ENCODE measurements around the gene HOXA10. TPM values are rescaled to one million over a fixed set of nuclear protein-coding genes. Genes with fewer than 3 reads are reported as not detected.

The HOXA10 gene
- total RNA-seq, 1 experiment from 2014 or later, result 19.6 TPM

DNA sequence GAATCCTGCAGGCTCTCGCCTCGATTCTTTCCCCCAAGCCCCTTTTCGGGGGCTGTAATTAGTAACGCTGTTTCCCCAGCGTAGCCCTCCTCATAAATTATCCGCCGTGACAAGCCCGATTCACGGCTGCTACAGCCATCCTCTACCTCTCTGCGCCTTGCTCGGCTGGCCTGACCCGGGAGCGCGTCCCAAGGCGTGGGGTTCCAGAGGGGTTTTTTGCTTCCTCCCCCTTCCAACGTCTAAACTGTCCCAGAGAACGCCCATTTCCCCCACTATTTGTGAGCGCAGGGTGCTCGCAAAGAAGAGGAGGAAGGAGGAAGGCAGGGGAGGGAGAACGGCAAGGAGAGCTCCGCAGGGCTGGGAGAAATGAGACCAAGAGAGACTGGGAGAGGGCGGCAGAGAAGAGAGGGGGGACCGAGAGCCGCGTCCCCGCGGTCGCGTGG is 31.5 kb downstream of the HOXA10 start (continued):
- TF ChIP-seq REST (IDR thresholded peaks at IDR 0.05; ENCODE audit: low read depth) (no peak), EZH2phosphoT487 (IDR thresholded peaks at IDR 0.05; ENCODE audit: borderline replicate concordance) (no peak), RAD21 (IDR thresholded peaks at IDR 0.05; ENCODE audit: low read depth) (no peak), ZBTB33 (IDR thresholded peaks at IDR 0.05; ENCODE audit: extremely low read depth, insufficient replicate concordance, low read length) (no peak)
- TF ChIP-seq, protein P1, sequence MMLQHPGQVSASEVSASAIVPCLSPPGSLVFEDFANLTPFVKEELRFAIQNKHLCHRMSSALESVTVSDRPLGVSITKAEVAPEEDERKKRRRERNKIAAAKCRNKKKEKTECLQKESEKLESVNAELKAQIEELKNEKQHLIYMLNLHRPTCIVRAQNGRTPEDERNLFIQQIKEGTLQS (IDR thresholded peaks at IDR 0.05), result no peak

GRCh38 chr7:27141923-27142579 is 32.1 kb downstream of the HOXA10 start:
- no peak for ATAC-seq
- RAD21 ChIA-PET (ENCODE audit: low non-redundant PET in 1 of 2, low total read pairs in 2 of 2, uncharacterized antibody in 2 of 2, unreplicated experiment in 2 of 2), result no interaction called here
- CTCF ChIA-PET, result no interaction called here
- Histone ChIP-seq H3K9me3 (ENCODE audit: control insufficient read depth in 1 of 2, insufficient read depth in 1 of 2, low read depth in 1 of 2, low read length in 2 of 2) (no peaks in the 10 kb centered on the region), H3K36me3 (ENCODE audit: control insufficient read depth in 1 of 2, insufficient read depth in 2 of 2, low read length in 2 of 2) (peaks cover 8 to 12% of the 10 kb centered on the region in 2 experiments; a peak in 3 of 4 replicates), H4K20me1 (ENCODE audit: insufficient read depth) (no peaks in the 10 kb centered on the region), H3K4me3 (replicated peaks in 1 of 2; ENCODE audit: low read depth in 1 of 2, low read length in 2 of 2) (no peak overlapping the region), H3K79me2 (ENCODE audit: insufficient read depth, low read length) (peaks cover 1% of the 10 kb centered on the region; the same call in 1 of the 2 replicates), H3K27ac (ENCODE audit: low read depth, low read length) (no peak overlapping the region), H3K4me1 (ENCODE audit: control insufficient read depth in 1 of 2, insufficient read depth in 2 of 2, low read length in 2 of 2) (peaks cover 3 to 14% of the 10 kb centered on the region in 2 experiments; a peak in 3 of 4 replicates), H3K4me2 (ENCODE audit: low read length) (no peak overlapping the region), H2AFZ (ENCODE audit: low read depth, low read length, poor library complexity, severe bottlenecking) (no peak overlapping the region), H3K9me2 (ENCODE audit: insufficient read depth) (no peaks in the 10 kb centered on the region), H3K27me3 (ENCODE audit: insufficient read depth, low read length) (no peaks in the 10 kb centered on the region), H3K9ac (ENCODE audit: low read length) (no peak overlapping the region)
- no peak for TF ChIP-seq JUND (IDR thresholded peaks at IDR 0.05)
- no peak for TF ChIP-seq MAX (IDR thresholded peaks at IDR 0.05)
- no peak for TF ChIP-seq CEBPB (IDR thresholded peaks at IDR 0.05; ENCODE audit: low read depth)
- intact Hi-C loops (cut with micrococcal nuclease), result no loop called here
- BruUV-seq (replicated peaks), result no TSS peak
- no peak for DNase-seq (ENCODE audit: low read depth, low spot score)
- POLR2A ChIA-PET, result interaction anchor here (0.7 kb wide), 1 partner anchor 8 kb away, joined by 3 read pairs; no protein-coding TSS in a partner anchor
